Measurements from ENCODE around the gene ANTXR1.

The ANTXR1 gene

GRCh38 chr2:69074918-69075317 is 61.9 kb downstream of the ANTXR1 start:
- no peak for DNase-seq (ENCODE audit: low spot score)

GRCh38 chr2:69075486-69075885 is 62.5 kb downstream of the ANTXR1 start:
- no peak for DNase-seq (ENCODE audit: low spot score)

- DNase-seq (ENCODE audit: low spot score) = no peak
These were observed 63.6 kb downstream of the ANTXR1 start for GRCh38 chr2:69076601-69077000.

- no peak for DNase-seq (ENCODE audit: low spot score)
These were observed 64.4 kb downstream of the ANTXR1 start for GRCh38 chr2:69077252-69077950.

GRCh38 chr2:69080071-69080470 is 67.1 kb downstream of the ANTXR1 start:
- DNase-seq (ENCODE audit: low spot score) = no peak

GRCh38 chr2:69081001-69081580 is 68.1 kb downstream of the ANTXR1 start:
- no peak for DNase-seq (ENCODE audit: low spot score)

- DNase-seq (ENCODE audit: low spot score) = no peak
These were observed 68.8 kb downstream of the ANTXR1 start for GRCh38 chr2:69081757-69082156.

- DNase-seq (ENCODE audit: low spot score) = no peak
These were observed 69.5 kb downstream of the ANTXR1 start for GRCh38 chr2:69082430-69082997.

- no peak for DNase-seq (ENCODE audit: low spot score)
These were observed 70.3 kb downstream of the ANTXR1 start for GRCh38 chr2:69083235-69083748.

- no peak for DNase-seq (ENCODE audit: low spot score)
These were observed 71.5 kb downstream of the ANTXR1 start for GRCh38 chr2:69084492-69084891.

GRCh38 chr2:69086466-69086865 is 73.5 kb downstream of the ANTXR1 start:
- DNase-seq (ENCODE audit: low spot score) = no peak

- no peak for DNase-seq (ENCODE audit: low spot score)
These were observed 74.4 kb downstream of the ANTXR1 start for GRCh38 chr2:69087211-69087911.

GRCh38 chr2:69087912-69088240 is 74.9 kb downstream of the ANTXR1 start:
- DNase-seq (ENCODE audit: low spot score) = no peak

GRCh38 chr2:69088466-69088865 is 75.5 kb downstream of the ANTXR1 start:
- no peak for DNase-seq (ENCODE audit: low spot score)

- DNase-seq (ENCODE audit: low spot score) = no peak
These were observed 76.3 kb downstream of the ANTXR1 start for GRCh38 chr2:69089266-69089665.

- no peak for DNase-seq (ENCODE audit: low spot score)
These were observed 77.0 kb downstream of the ANTXR1 start for GRCh38 chr2:69089998-69090397.

GRCh38 chr2:69090820-69091219 is 77.8 kb downstream of the ANTXR1 start:
- DNase-seq (ENCODE audit: low spot score) = no peak

- no peak for DNase-seq (ENCODE audit: low spot score)
These were observed 79.9 kb downstream of the ANTXR1 start for GRCh38 chr2:69092857-69093256.

- no peak for DNase-seq (ENCODE audit: low spot score)
These were observed 82.3 kb downstream of the ANTXR1 start for GRCh38 chr2:69095305-69095704.

GRCh38 chr2:69096326-69097095 is 83.5 kb downstream of the ANTXR1 start:
- DNase-seq (ENCODE audit: low spot score) = no peak

- no peak for DNase-seq (ENCODE audit: low spot score)
These were observed 84.2 kb downstream of the ANTXR1 start for GRCh38 chr2:69097148-69097610.
